ENCODE measurements around the gene MYEOV. TPM values are rescaled to one million over a fixed set of nuclear protein-coding genes. Genes with fewer than 3 reads are reported as not detected.

Gene MYEOV
- total RNA-seq, 1 donor from 2014 or later: not detected

DNA sequence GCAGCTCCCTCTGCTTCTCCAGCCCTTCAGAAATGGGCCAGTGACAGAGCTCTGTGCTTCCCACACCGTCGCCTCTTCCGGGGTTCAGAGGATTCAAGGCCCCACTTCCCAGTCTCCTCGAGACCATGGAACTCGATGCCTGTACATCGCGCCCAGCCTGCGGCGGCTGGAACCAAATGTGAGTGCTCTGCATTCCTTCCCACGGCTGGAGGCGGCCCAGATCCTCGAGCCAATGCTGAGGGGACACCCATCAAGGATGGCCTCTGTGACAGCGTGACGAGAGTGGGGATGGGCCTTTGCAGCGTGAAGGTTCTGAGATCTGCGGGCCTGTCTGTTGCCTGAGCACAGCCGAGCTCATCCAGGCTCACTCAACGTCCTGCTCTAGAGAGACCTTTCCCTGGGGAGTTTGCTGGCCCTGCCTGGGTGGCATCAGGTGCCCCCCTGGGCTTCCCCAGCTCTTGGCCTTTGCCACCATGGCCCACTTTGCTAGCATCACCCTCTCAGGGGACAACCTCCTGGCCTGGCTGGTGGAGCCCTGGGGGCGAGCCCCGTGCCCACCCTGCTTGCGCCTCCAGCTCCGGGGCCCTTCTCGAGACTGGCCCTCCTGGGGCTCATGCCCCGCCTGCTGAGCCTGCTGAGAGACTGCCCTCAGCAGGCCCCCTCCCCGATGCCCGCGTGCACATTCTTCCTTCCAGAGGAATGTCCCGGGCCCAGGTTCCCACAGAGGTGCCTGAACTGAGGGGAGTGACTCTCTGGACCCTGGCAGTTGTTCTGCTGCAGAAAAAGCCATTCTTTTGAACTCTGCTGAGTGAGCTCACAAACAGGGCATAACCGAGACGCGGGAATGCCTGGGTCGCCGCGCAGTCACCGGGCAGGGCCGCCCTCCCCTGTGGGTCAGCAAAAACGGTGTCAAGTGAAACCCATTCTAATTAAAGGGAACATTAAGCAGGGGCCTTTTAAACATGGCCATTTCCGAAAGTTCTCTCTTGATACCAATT, 7.3 kb upstream of the MYEOV start:
- intact Hi-C loops (cut with micrococcal nuclease): no loop called here

DNA sequence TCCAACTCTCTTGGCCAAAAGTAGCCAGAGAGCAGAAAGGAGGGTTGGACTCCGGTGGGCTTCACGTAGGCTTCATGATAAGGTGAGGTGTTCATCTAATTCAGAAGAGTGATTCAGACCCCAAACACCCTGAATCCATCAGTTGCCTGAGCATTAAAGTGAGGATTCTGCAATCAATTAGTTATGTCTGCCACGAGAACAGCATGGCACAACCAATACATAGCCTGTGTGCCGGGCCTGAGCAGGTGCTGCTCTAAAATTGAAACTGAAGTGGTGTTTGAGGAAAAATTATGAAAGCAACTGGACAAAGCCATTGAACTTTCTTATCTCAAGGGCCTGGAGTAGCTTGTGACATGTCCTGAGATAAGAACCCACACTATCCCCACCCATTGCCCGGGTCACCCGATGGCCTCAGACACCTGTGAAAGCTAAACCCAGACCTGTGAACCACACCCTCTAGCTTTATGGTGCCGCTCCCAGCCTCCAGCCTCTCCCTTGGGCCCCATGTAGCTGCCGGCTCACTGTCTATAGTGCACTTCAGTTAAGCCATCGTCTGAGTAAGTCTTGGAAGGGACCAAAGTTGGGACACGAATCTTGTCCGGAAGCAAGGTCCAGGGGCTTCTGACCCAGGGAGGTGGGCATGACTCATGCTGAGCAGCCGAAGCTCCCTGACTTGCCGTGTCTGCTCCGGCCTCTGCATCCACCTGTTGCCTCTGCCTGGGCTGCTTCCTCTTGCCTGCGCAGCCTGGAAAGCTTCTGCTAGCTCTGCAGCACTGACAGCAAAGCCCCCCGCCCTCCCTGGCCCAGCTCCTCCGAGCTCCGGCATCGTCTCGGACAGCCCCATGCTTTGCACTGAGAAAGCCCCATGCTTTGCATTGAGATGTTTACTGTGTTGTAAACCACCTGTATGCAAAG, 5.7 kb upstream of the MYEOV start:
- intact Hi-C loops (cut with micrococcal nuclease): no loop called here

DNA sequence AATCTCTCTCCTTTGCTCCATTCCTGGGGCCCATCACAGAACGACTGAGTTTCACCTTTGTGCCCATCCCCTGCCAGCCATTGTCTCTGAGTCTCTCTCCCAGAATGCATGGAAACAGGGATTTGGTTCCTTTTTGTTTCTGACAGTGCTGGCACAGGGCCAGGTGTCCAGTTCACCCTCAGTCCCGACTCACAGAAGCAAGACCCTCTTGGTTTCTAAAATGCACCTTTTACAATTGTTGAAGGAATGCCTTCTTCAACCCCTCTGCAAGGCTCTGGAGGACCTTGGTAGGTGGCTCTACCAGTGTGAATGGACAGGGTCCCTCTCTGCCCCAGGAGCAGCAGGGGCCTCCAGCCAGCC, 5.1 kb upstream of the MYEOV start:
- intact Hi-C loops (cut with micrococcal nuclease): no loop called here

DNA sequence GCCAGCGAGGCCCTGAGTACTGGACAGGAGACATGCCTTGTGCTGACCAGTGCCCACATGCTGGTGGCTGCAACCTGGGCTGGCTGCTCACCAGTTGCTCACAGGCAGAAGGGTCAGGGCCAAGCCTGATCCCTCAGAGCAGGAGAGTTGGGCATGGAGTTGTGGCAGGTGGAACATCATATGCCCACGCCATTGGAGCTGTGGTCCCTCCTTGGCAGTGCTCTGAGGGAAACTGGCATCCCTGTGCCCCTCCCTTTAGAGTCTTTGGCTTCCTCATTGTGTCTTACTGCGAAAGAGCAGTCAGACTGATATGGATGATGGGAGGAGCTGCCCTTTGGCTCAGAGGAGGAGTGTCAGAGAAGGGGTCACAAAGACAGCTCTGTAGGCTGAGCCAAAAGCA, 3.1 kb upstream of the MYEOV start:
- intact Hi-C loops (cut with micrococcal nuclease): no loop called here

DNA sequence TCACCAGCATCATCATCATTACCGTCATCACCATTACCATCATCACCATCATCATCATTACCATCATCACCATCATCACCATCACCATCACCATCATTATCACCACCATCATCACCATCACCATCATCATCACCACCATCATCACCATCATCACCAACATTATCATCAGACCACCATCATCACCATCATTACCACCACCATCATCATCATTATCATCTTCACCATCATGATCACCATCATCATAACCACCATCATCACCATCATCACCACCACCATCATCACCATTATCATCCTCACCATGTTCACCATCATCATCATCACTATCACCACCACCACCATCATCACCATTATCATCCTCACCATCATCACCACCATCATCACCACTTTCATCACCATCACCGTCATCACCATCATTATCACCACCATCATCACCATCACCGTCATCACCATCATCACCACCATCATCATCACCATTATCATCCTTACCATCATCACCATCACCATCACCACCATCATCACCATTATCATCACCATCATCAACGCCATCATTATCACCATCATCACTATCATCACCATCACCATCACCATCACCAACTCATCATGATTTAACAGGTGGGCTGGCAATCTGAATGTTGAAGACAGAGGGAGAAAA, 2.4 kb upstream of the MYEOV start:
- intact Hi-C loops (cut with micrococcal nuclease): loop anchor here (1.0 kb wide), 1 partner anchor 352 kb away; no protein-coding TSS in a partner anchor

DNA sequence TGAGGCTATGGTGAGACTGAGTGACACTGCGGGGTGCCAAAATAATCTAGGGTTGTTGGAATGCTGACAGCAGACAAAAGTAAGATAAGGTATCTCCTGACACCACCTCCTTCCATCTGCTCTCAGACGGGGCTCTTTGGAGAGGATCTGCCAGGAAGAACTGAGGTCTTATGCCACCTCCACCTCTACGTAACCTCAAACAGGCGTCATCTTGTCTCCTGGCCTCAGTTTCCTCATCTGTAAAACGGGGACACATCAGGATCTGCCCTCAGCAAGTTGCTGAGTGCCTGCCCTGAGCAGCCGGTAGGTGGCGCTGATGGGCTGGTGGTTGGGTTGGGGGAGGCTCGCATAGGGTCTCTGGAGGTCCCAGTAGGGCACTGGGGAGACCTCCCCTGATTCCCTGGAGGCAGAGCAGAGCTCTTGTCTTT, 1.7 kb upstream of the MYEOV start:
- intact Hi-C loops (cut with micrococcal nuclease): loop anchor here (1.0 kb wide), 1 partner anchor 351 kb away; no protein-coding TSS in a partner anchor

DNA sequence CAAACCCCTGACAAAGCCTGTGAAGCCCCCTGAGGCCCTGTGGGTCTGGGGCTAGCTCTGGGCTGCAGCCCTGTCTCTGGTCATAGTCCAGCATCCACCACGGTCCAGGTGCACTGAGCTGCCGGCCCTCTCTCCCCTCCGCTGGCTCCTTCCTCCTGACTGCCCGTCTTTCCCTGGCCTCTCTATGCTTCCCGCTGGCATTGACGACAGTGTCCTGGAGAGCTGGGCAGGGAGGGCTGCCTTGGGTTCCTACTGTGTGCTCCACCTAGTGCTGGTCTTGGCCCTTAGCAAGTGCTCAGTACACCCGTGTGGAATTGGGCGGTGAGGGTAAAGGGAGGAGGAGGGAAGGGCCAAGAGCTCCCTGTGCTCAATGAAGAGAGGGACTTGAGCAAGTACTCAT, 868 bp upstream of the MYEOV start:
- intact Hi-C loops (cut with micrococcal nuclease): no loop called here

DNA sequence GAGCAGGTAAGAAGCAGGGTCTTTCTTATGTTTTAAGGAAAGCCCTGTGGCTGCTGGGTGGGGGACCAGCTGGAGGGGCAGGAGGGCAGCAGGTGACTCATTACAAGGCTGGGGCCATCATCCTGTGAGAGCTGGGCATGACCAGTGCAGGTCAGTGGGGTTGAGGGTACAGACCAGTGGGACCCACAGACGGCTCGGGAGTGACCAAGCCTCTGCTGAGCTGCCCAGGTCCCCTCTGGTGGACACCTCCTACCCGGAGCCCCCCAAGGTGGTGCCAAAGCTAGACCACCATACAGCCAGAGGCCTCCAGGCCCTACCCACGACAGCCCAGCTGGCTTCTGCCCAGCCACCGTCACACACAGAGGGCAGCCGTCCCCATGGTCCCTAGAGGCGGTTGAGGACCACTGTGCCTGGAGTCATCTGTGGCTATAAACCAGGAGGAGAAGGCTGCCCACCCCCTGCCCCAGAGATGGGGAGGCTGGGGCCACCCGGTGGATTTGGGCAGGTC, 670 bp downstream of the MYEOV start:
- intact Hi-C loops (cut with micrococcal nuclease): loop anchor here (5.0 kb wide), 2 partner anchors 148 to 978 kb away; partner anchors contain the start of gene PPFIA1

DNA sequence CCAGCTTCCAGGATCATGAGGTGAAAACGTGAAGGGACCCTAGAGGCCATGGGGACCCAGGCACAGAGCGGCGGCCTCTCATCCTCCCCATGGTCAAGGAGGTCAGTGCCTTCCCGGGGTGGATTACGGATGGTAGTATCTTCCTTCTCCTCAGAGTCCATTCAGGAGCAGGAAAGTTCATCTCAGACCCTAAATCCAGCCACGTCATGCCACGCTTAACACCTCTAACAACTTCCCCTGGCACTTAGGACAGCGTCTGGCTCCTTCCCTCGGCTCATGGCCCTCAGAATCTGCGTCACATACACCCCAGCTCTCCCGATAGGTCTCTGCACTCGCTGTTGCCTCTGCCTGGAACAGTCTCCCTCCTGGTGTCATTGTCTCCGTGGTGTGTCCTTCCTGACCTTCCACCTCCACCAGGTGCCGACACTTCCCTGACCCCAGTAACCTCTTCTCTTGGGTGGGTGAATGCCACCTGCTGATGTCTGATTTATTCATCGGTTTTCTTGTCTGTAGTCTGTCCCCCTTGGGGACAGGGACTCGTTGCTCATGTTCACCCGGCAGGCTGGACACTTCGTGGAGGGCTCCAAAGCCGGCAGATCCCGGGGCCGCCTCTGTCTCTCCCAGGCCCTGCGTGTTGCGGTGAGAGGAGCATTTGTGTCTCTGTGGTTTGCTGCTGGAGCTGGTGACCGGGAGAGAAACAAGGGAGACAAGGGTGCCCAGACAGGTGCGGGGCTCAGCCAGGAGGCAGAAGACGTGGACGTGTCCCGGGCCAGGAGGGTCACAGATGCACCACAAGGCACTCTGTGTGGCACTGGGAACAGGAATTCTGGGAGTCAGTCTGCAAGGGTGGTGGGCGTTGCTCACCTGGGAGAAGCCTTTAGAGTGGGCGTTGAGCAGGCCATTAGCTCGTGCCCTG, 1.4 kb downstream of the MYEOV start:
- intact Hi-C loops (cut with micrococcal nuclease): loop anchor here (5.0 kb wide), 2 partner anchors 147 to 977 kb away; partner anchors contain the start of gene PPFIA1

DNA sequence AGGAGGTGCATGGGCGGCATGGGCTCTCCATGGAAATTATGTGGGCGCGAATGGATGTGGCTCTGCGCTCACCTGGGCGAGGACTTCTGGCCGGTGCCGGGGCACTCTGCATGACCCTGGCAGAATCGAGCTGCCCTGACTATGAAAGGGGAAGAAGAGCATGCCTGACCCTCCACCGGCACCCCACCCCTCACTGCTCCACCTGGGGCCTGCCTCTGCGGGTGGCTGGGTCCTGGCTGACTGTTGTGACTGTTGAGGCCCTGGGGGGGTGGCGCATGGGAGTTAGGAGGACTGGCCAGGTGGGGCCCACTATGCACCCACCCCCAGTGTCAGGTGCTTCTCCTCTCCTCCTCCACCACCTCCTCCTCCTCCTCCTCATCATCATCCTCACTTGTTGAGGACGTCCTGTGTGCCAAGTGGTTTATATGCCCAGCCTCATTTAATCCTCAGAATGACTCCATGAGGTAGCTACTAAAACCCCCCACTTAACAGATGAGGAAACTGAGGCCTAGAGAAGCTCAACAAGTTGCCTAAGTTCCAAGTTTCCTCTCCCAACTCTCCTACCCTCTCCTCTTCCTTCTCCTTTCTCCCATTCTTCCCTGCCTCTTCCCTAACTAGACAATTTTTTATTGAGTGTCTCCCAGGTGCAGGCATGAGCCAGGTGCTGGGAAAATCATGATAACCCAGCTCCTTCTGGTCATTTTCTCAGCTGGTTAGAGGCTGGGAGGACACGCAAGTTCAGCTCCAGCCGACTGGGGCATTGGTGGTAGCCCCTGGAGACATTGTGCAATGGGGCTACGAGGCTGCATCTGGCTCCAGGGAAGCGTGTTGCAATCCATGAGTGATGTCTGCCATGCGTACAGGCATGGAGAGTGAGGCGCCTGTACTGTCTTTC, 2.3 kb downstream of the MYEOV start:
- intact Hi-C loops (cut with micrococcal nuclease): loop anchor here (5.0 kb wide), 2 partner anchors 146 to 976 kb away; partner anchors contain the start of gene PPFIA1

DNA sequence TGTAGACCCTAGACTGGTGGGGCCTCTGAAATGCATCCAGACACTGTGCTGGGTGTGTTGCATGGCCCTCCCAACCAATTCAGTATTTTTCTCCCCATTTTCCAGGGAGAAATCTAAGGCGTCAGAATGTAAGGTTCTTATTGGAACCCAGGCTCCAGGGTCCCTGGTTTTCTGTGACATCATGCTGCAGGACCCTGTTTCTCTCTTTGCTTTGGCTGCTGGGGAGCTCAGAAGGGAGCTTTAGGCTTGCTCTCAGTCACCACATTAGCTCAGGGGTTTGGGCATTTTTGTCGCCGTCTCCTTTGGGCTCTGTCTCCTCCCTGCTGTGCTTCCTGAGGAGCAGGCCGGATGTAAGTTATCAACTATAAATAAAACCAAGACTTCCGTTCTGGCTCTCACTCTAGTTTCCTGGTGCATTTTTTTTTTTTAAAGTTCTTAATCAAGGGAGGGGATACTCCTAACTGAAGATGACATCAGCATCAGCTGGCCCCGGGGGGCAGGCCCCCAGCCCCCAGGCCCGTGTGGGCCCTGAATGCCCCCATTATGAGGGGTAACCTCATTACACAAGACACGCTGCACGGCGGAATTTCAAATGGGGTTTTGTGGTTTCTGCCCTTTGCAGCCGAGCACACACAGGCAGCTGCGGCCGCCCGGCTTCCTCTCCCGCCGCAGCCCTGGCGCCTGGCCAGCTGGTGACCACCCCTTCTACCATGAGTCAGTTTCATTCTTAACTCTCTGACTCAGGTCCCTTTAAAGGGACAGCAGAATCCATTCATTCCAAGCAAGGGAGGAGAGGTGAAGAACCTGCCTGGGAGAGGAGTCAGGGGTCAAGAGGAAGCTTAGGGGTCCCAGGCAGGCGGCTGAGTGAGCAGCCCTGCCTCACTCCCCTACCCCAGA, 3.2 kb downstream of the MYEOV start:
- intact Hi-C loops (cut with micrococcal nuclease): loop anchor here (1.0 to 5.0 kb wide), 4 partner anchors 40 to 975 kb away; partner anchors contain the start of genes LTO1 and PPFIA1

DNA sequence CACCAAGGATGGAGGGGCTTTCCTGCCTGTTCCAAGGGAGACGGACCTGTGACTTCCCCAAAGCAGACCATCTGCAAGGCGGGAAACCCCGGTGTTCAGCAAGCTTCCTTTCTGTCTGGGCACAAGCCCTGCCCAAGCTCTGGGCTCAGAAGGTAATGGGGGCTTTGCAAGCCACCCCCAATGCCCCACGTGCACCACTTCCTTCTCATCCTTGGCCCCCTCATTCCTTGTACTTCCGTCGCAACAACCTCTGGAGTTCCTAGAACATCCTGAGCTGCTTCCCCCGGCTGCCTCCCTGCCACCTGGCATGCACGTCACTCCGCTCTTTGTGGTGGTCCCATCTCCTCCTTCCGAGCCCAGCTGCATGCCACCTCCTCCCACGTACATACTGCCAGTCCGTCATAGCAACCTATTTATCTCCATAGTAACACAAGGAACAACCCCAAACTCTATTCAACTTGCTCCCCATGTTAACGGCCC, 3.9 kb downstream of the MYEOV start:
- intact Hi-C loops (cut with micrococcal nuclease): loop anchor here (1.0 to 5.0 kb wide), 4 partner anchors 39 to 974 kb away; partner anchors contain the start of genes LTO1 and PPFIA1

DNA sequence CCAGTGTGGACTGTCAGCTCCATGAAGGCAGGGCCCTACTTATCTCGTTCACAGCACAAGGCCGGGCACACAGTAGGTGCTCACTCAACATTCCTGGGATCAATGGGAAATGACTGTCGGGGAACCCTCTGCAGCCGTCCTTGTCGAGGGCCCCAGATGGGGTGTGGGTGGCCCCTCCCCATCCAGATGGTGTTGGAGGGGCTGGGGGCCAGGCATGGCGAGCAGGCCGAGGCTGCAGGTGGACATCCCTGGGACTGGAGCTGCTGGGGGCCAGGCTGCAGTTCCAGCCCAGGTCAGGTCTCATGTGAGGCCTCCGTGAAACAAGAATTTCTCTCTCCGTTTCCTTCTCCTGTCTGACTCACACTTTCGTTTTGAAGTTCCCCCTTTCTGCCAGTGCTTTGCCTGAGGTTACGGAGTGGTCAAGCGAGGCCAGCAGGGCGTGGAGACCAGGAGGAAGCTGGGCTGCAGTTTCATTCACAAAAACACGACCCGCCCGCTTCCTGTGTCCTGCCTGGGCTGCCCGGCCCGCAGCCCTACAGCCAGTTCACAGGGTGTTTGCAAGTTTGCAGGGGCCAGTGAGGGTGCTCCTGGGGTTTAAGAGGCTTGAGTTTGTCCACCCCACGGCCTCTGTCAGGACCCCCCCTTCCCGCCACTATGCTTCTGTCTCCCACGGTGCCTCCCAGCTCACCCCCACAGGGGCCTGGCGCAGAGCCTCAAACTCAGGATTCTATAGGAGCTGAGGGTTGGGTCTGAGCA, 4.5 kb downstream of the MYEOV start:
- intact Hi-C loops (cut with micrococcal nuclease): loop anchor here (5.0 kb wide), 2 partner anchors 144 to 974 kb away; partner anchors contain the start of gene PPFIA1

DNA sequence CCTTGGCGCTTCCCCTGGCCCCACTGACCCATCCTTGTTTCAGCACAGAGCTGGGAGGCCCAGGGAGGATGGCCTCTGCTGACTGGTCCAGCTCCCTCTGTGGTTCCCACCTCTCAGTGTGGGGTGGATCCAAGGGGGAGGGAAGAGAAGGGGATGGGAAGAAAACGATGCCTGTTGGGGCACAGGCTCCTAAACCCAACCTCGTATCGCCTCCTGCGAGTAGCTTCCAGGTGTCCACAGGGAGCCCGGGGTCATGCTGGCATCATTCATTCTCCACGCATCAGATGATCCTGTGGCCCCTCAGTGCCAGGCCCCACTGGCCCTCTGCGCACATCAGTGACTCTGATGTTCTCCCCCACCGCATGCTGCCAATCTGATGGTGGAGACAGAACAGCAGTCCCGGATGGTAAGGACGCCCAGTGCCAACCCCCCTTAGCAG, 5.1 kb downstream of the MYEOV start:
- intact Hi-C loops (cut with micrococcal nuclease): loop anchor here (5.0 kb wide), 2 partner anchors 143 to 973 kb away; partner anchors contain the start of gene PPFIA1

DNA sequence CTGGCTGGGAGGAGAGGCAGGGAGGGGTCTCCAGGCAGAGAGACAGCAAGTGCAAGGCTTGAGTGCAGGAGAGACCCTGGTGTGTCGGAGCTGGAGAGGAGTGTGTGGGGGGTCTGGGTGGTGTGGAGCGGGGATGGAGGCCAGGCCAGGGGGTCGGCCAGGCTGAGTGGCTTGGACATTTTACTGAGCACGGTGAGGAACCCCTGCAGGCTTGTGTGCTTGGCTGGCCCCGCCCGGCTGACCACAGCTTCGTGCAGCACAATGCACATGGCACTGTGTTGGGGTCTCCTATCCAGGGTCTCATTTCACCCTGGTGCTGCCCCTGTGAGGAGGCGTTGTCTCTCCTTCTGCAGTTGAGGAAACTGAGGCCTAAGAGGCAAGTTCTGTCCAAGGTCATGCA, 5.6 kb downstream of the MYEOV start:
- intact Hi-C loops (cut with micrococcal nuclease): loop anchor here (5.0 kb wide), 2 partner anchors 143 to 973 kb away; partner anchors contain the start of gene PPFIA1
